Right lobe of liver (tissue), 6 donors: Measurements from ENCODE around the gene RTN3. TPM values are rescaled to one million over a fixed set of nuclear protein-coding genes. Genes with fewer than 3 reads are reported as not detected.

Experiments
- ATAC-seq, 4 donors: fragments of 200-7000 bp; cut with Tn5 transposase; one replicate each; pipeline ENCODE4 v1.9.1; 2020; ENCODE audit warnings: mild to moderate bottlenecking in 4 of 4, moderate library complexity in 4 of 4
- DNase-seq, 3 donors: peaks; one replicate each; pipeline ENCODE4 v3.0.0-alpha.2; 2020
- H3K27ac ChIP-seq, 3 donors: fragments of 200-600 bp; one replicate each; pipeline ENCODE4 v1.8.0; 2022
- H3K27me3 ChIP-seq, 2 donors: fragments of 200-600 bp; one replicate each; pipeline ENCODE4 v1.8.0; 2022
- H3K36me3 ChIP-seq, 4 donors: fragments of 200-600 bp; sonication (generic) in 1 of 4; one replicate each; pipeline versions ENCODE4 v1.5.1 to v1.8.0; 2017 to 2022; ENCODE audit warnings: control low read depth in 1 of 4
- H3K4me1 ChIP-seq, 4 donors: fragments of 200-600 bp; sonication (generic) in 1 of 4; one replicate each; pipeline versions ENCODE4 v1.5.1 to v1.8.0; 2017 to 2022; ENCODE audit warnings: control low read depth in 1 of 4
- H3K4me3 ChIP-seq, 3 donors: fragments of 200-600 bp; one replicate each; pipeline ENCODE4 v1.8.0; 2022
- H3K9me3 ChIP-seq, 4 donors: fragments of 200-600 bp; sonication (generic) in 1 of 4; one replicate each; pipeline versions ENCODE4 v1.5.1 to v1.8.0; 2017 to 2022; ENCODE audit warnings: control low read depth in 1 of 4
- CTCF ChIP-seq, 4 donors: fragments of 200-600 bp in 3 of 4; fragments of 450-650 bp in 1 of 4; IDR thresholded peaks; one replicate each; pipeline versions ENCODE4 v1.5.1 to v1.8.0; 2016 to 2022; ENCODE audit warnings: antibody characterized with exemption in 4 of 4, mild to moderate bottlenecking in 2 of 4
- POLR2A ChIP-seq: fragments of 450-650 bp; IDR thresholded peaks from one replicate; pipeline ENCODE4 v1.6.1; 2017; ENCODE audit warnings: antibody characterized with exemption, mild to moderate bottlenecking
- WGBS: methylation state at CpG from one replicate; pipeline ENCODE4 v1.1.6; 2018; ENCODE audit warnings: low coverage, low lambda C conversion rate; ENCODE audit not compliant: insufficient coverage; ENCODE audit errors: missing lambda C conversion rate; 5-methylcytosine and 5-hydroxymethylcytosine counted together
- intact Hi-C, 2 donors: fragments of 100-400 bp; cut with DNase I; formaldehyde crosslinking; loops; one replicate each; pipeline versions ENCODE4 v1.11.2 to v1.14.1; 2022
- total RNA-seq, 6 experiments: library from RNA; depleted of rRNA in 2 of 6; stranded (reverse); fragments of >200 nt in 2 of 6; fragmentation: NEBNext Ultra II Directional in 3 of 6; extraction: Animal tissue kit (Norgen Biotek cat#: 25700) in 3 of 6; gene quantifications; one replicate each; pipeline versions ENCODE4 v1.1.0 to v1.2.4, GENCODE V29; 2016 to 2023
- donor health status: DM: no; HTN: yes; CAD: no.
- donor health status: DM: no; HTN: no; CAD: no.
- donor health status: DM: no; HTN: no; CAD: no.
- donor health status: DM: no; HTN: yes; CAD: no.
- donor health status: DM: no; HTN: yes; CAD: no.

RTN3 gene
- total RNA-seq, 6 experiments from 2014 or later: 47.3 to 70.5 (median 52.9) TPM

DNA sequence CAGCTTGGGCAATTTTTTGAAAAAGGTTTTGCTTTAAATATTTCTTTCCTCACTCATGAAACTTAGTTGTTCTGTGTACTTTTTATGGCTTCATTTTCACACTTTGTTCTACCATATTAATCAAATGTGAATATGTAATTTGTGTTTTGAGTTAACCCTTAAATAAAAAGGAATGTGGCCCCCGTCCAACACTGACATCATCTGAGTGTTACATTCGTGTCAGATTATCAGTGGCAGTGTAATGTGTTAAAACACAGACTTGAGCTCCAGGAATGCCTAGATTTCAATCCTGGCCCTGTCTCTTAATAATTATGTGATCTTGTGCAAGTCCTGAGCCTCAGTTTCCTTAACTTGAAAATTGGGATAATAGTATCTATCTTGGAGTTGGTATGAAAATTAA is 5.6 kb downstream of the RTN3 start:
- Histone ChIP-seq H3K36me3 (no peaks in the 10 kb centered on the region), H3K27ac (no peak overlapping the region), H3K27me3 (no peaks in the 10 kb centered on the region), H3K4me3 (no peak overlapping the region), H3K4me1 (peaks cover 0 to 21% (median 4%) of the 10 kb centered on the region in 4 donors), H3K9me3 (no peaks in the 10 kb centered on the region)
- DNase-seq (no peak), ATAC-seq (no peak)
- TF ChIP-seq POLR2A (no peak), CTCF (IDR thresholded peaks at IDR 0.05) (no peak)
- intact Hi-C loops: no loop called here
- WGBS: 31% methylated on average over 2 of the region's 2 CpGs

DNA sequence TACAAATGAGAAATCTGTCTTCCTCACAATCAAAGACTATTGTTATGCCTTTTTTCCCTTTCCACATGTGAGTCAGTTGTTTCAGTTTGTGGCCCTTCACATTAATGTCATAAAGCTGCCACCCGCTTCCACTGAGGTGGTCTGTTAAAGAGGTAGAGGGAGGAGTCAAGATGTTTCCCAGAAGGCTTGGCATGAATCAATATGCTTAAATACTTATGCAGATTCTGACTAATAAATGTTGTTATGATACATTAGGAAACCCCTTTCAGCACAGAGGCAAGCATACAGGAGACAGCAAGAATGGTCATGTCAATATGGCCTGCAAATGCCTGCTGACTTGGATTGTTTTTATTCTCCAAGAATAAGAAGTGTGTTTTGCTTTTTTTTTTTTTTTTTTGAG is 6.5 kb downstream of the RTN3 start:
- Histone ChIP-seq H3K4me1 (peaks cover 0 to 14% (median 1%) of the 10 kb centered on the region in 4 donors), H3K27ac (no peak overlapping the region), H3K4me3 (no peak overlapping the region), H3K36me3 (no peaks in the 10 kb centered on the region), H3K27me3 (no peaks in the 10 kb centered on the region), H3K9me3 (no peaks in the 10 kb centered on the region)
- DNase-seq: no peak
- no peak for TF ChIP-seq POLR2A
- intact Hi-C loops: no loop called here
- 88% methylated on average over 1 of the region's 1 CpG for WGBS
- ATAC-seq: no peak

DNA sequence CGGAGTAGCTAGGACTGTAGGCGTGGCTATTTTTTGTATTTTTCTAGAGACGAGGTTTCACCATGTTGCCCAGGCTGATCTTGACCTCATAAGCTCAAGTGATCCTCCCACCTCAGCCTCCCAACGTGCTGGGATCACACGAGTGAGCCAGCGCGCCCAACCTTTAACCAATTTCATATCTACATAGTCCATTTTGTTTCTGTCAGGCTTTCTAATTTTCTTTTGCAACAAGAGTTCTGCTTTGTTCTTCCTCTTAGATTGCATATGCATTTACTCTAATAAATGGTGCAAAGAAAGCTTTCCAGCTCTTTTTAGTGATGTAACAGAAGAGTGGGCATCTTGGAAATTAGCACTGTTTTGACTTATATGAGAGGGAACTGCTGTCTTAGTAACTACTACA is 13.3 kb downstream of the RTN3 start:
- Histone ChIP-seq H3K27ac (no peak overlapping the region), H3K27me3 (no peaks in the 10 kb centered on the region), H3K4me1 (peaks cover 0 to 9% (median 0%) of the 10 kb centered on the region in 4 donors), H3K9me3 (no peaks in the 10 kb centered on the region), H3K4me3 (no peak overlapping the region), H3K36me3 (no peaks in the 10 kb centered on the region)
- intact Hi-C loops: no loop called here
- DNase-seq (no peak), ATAC-seq (no peak)
- no peak for TF ChIP-seq POLR2A
- TF ChIP-seq CTCF (IDR thresholded peaks at IDR 0.05): no peak
- WGBS: 91% methylated on average over 5 of the region's 7 CpGs

- H3K36me3 ChIP-seq: no peaks in the 10 kb centered on the region
- H3K4me3 ChIP-seq: no peak overlapping the region
- ATAC-seq (no peak), DNase-seq (no peak)
- no peak overlapping the region for H3K27ac ChIP-seq
- intact Hi-C loops: no loop called here
- H3K27me3 ChIP-seq: no peaks in the 10 kb centered on the region
- TF ChIP-seq CTCF (IDR thresholded peaks at IDR 0.05): no peak
- no peak for TF ChIP-seq POLR2A
- H3K4me1 ChIP-seq: peaks cover 0 to 8% (median 0%) of the 10 kb centered on the region in 4 donors
- no peaks in the 10 kb centered on the region for H3K9me3 ChIP-seq
- 64% methylated on average over 9 of the region's 11 CpGs for WGBS
Observed at GRCh38 chr11:63698976-63699733, 17.9 kb downstream of the RTN3 start.

DNA sequence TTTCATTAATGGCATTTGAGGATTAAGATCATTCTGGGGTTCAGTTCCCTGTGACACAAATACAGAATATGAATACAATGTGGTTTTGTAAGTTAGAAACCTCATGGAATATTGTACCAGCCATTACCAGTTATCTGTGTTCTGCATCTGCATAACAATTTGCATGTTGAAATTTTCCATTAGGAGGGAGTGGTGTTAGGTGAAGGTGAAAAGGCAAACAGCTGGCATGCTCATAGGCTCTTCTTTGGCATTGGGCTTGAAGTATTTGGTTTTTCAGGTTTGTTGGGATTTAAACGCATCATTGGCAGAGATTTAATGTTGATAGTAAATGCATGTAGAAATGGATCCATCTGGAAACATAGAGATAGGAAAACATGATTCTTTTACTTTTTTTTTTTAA is 18.6 kb downstream of the RTN3 start:
- Histone ChIP-seq H3K4me1 (peaks cover 0 to 8% (median 0%) of the 10 kb centered on the region in 4 donors), H3K27ac (no peak overlapping the region), H3K9me3 (no peaks in the 10 kb centered on the region), H3K36me3 (no peaks in the 10 kb centered on the region), H3K27me3 (no peaks in the 10 kb centered on the region), H3K4me3 (no peak overlapping the region)
- no peak for TF ChIP-seq POLR2A
- TF ChIP-seq CTCF (IDR thresholded peaks at IDR 0.05): no peak
- DNase-seq: no peak
- intact Hi-C loops: no loop called here
- WGBS: 77% methylated on average over 1 of the region's 1 CpG
- no peak for ATAC-seq
